Right lobe of liver (tissue), 4 donors: ENCODE measurements around the gene FAM228A.

Experiments
- CTCF ChIP-seq, 4 donors: fragments of 200-600 bp in 3 of 4; fragments of 450-650 bp in 1 of 4; IDR thresholded peaks; one replicate each; pipeline versions ENCODE4 v1.5.1 to v1.8.0; 2016 to 2022; ENCODE audit warnings: antibody characterized with exemption in 4 of 4, mild to moderate bottlenecking in 2 of 4
- POLR2A ChIP-seq: fragments of 450-650 bp; IDR thresholded peaks from one replicate; pipeline ENCODE4 v1.6.1; 2017; ENCODE audit warnings: antibody characterized with exemption, mild to moderate bottlenecking
- donor health status: DM: no; HTN: no; CAD: no.
- donor health status: DM: no; HTN: no; CAD: no.
- donor health status: DM: no; HTN: yes; CAD: no.

GRCh38 chr2:24176326-24176725 is 1.5 kb downstream of the FAM228A start:
- TF ChIP-seq POLR2A (no peak), CTCF (IDR thresholded peaks at IDR 0.05) (no peak)
